Thyroid gland (tissue), 4 donors: ENCODE measurements around the gene RB1. TPM values are rescaled to one million over a fixed set of nuclear protein-coding genes. Genes with fewer than 3 reads are reported as not detected.

Experiments used
- DNase-seq, 2 donors: peaks; one replicate each; pipeline ENCODE4 v3.0.0-alpha.2; 2019
- H3K27ac ChIP-seq, 3 donors: fragments of 200-600 bp; sonication (generic); 1 replicate in 2 of 3; 2 replicates in 1 of 3; pipeline ENCODE4 v1.5.1; 2016 to 2019; ENCODE audit warnings: mild to moderate bottlenecking in 1 of 3, moderate library complexity in 1 of 3
- H3K27me3 ChIP-seq: fragments of 200-600 bp; sonication (generic); one replicate; pipeline ENCODE4 v1.5.1; 2019
- H3K36me3 ChIP-seq, 2 donors: fragments of 200-600 bp; sonication (generic); one replicate each; pipeline ENCODE4 v1.5.1; 2016 to 2019
- H3K4me1 ChIP-seq, 2 donors: fragments of 200-600 bp; sonication (generic); one replicate each; pipeline ENCODE4 v1.5.1; 2017 to 2019
- H3K4me3 ChIP-seq, 3 donors: fragments of 200-600 bp; sonication (generic); replicated peaks in 1 of 3; 1 replicate in 2 of 3; 2 replicates in 1 of 3; pipeline ENCODE4 v1.5.1; 2016; ENCODE audit warnings: mild to moderate bottlenecking in 1 of 3
- H3K9me3 ChIP-seq: fragments of 200-600 bp; sonication (generic); one replicate; pipeline ENCODE4 v1.5.1; 2017
- CTCF ChIP-seq, 6 experiments: fragments of 200-600 bp in 3 of 6; fragments of 450-650 bp in 3 of 6; sonication (generic) in 3 of 6; IDR thresholded peaks; one replicate each; pipeline ENCODE4 v1.5.1; 2016 to 2019; ENCODE audit warnings: antibody characterized with exemption in 6 of 6, mild to moderate bottlenecking in 2 of 6, inconsistent platforms in 1 of 6, moderate library complexity in 1 of 6
- POLR2A ChIP-seq, 2 donors: fragments of 450-650 bp; IDR thresholded peaks; one replicate each; pipeline ENCODE4 v1.6.1; 2017; ENCODE audit warnings: antibody characterized with exemption in 2 of 2, mild to moderate bottlenecking in 2 of 2, moderate library complexity in 1 of 2
- WGBS, 2 donors: methylation state at CpG; one replicate each; pipeline ENCODE4 v1.1.5; 2017; 5-methylcytosine and 5-hydroxymethylcytosine counted together
- intact Hi-C: fragments of 100-400 bp; cut with DNase I; formaldehyde crosslinking; loops from one replicate; pipeline ENCODE4 v1.15.1; 2023
- total RNA-seq, 4 donors: library from RNA; depleted of rRNA; stranded (reverse); fragments of >200 nt; gene quantifications; one replicate each; pipeline ENCODE4 v1.2.3, GENCODE V29; 2016

RB1 gene
- total RNA-seq, 4 donors from 2014 or later, result 38.5 to 62.1 (median 41.8) TPM

GRCh38 chr13:48386816-48387215 is 83.3 kb downstream of the RB1 start:
- Histone ChIP-seq H3K36me3 (no peaks in the 10 kb centered on the region), H3K27me3 (no peaks in the 10 kb centered on the region), H3K4me3 (no peak overlapping the region), H3K9me3 (no peaks in the 10 kb centered on the region), H3K4me1 (no peaks in the 10 kb centered on the region), H3K27ac (no peak overlapping the region)
- DNase-seq, result no peak
- TF ChIP-seq CTCF (IDR thresholded peaks at IDR 0.05) (no peak), POLR2A (IDR thresholded peaks at IDR 0.05) (no peak)
- intact Hi-C loops, result no loop called here
- 95 to 97% methylated on average over 8 of the region's 8 CpGs for WGBS, 2 donors

GRCh38 chr13:48391257-48391656 is 87.7 kb downstream of the RB1 start:
- Histone ChIP-seq H3K27ac (no peak overlapping the region), H3K4me3 (no peak overlapping the region), H3K36me3 (no peaks in the 10 kb centered on the region), H3K4me1 (peaks cover 10 to 12% of the 10 kb centered on the region in 2 donors), H3K9me3 (no peaks in the 10 kb centered on the region), H3K27me3 (no peaks in the 10 kb centered on the region)
- 93 to 97% methylated on average over 3 of the region's 3 CpGs for WGBS, 2 donors
- intact Hi-C loops, result no loop called here
- no peak for DNase-seq
- TF ChIP-seq POLR2A (IDR thresholded peaks at IDR 0.05) (no peak), CTCF (IDR thresholded peaks at IDR 0.05) (no peak)

GRCh38 chr13:48393030-48393697 is 89.6 kb downstream of the RB1 start:
- WGBS, 2 donors, result 95% methylated on average over 3 of the region's 3 CpGs
- TF ChIP-seq POLR2A (IDR thresholded peaks at IDR 0.05), result no peak
- no peak for TF ChIP-seq CTCF (IDR thresholded peaks at IDR 0.05)
- H3K36me3 ChIP-seq, result no peaks in the 10 kb centered on the region
- H3K4me3 ChIP-seq, result no peak overlapping the region
- H3K4me1 ChIP-seq, result peaks cover 20 to 21% of the 10 kb centered on the region in 2 donors
- no peak overlapping the region for H3K27ac ChIP-seq
- no peak for DNase-seq
- no peaks in the 10 kb centered on the region for H3K9me3 ChIP-seq
- H3K27me3 ChIP-seq, result no peaks in the 10 kb centered on the region
- intact Hi-C loops, result no loop called here

DNA sequence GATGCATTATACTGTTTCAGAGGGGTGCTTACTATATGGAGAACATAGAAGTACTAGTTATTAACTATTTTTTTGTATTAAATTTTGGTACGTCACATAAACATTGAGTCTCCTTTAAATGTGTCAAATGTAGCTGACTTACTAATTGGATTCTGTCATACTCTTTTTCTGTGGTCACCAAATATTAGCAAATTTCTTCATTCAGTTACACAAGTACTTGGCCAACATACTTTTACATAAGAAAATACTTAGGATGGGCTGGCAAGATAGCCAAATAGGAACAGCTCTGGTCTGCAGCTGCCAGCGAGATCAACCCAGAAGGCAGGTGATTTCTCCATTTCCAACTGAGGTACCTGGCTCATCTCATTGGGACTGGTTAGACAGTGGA is 90.1 kb downstream of the RB1 start:
- intact Hi-C loops, result no loop called here
- Histone ChIP-seq H3K36me3 (no peaks in the 10 kb centered on the region), H3K9me3 (no peaks in the 10 kb centered on the region), H3K4me3 (no peak overlapping the region), H3K27ac (no peak overlapping the region), H3K27me3 (no peaks in the 10 kb centered on the region), H3K4me1 (peaks cover 25 to 27% of the 10 kb centered on the region in 2 donors)
- TF ChIP-seq POLR2A (IDR thresholded peaks at IDR 0.05) (no peak), CTCF (IDR thresholded peaks at IDR 0.05) (no peak)
- 96 to 98% methylated on average over 2 of the region's 2 CpGs for WGBS, 2 donors
- no peak for DNase-seq

- H3K4me1 ChIP-seq, result peaks cover 51 to 52% of the 10 kb centered on the region in 2 donors
- 37 to 48% methylated on average over 1 of the region's 1 CpG for WGBS, 2 donors
- no peaks in the 10 kb centered on the region for H3K9me3 ChIP-seq
- H3K36me3 ChIP-seq, result no peaks in the 10 kb centered on the region
- intact Hi-C loops, result no loop called here
- no peak overlapping the region for H3K4me3 ChIP-seq
- H3K27me3 ChIP-seq, result no peaks in the 10 kb centered on the region
- no peak for DNase-seq
- H3K27ac ChIP-seq, result peak overlapping the region; percentile 11 to 49 (median 16)
- TF ChIP-seq POLR2A (IDR thresholded peaks at IDR 0.05) (no peak), CTCF (IDR thresholded peaks at IDR 0.05) (no peak)
Observed at GRCh38 chr13:48397744-48398143, 94.2 kb downstream of the RB1 start.
